ENCODE results near the gene APOC3.
"Not testable (repeated sequence)": the region's sequence is repeated elsewhere in the genome, so short reads cannot be mapped to it uniquely, and the experiment has no call there.

Gene APOC3

GRCh38 chr11:116794851-116795250, 34.9 kb upstream of the APOC3 start:
- no peak for TF ChIP-seq CTCF (IDR thresholded peaks at IDR 0.05)
- no peak for DNase-seq
- no peaks in the 10 kb centered on the region for H3K9me3 ChIP-seq
- no peak overlapping the region for H3K4me3 ChIP-seq
- peaks cover 0 to 3% of the 10 kb centered on the region in 2 donors for H3K27me3 ChIP-seq
- H3K4me1 ChIP-seq = peaks cover 0 to 8% (median 4%) of the 10 kb centered on the region in 4 donors
- no peaks in the 10 kb centered on the region for H3K36me3 ChIP-seq
- no peak overlapping the region for H3K27ac ChIP-seq
- intact Hi-C loops (cut with DNase I; ENCODE audit: low total_unique reads) = loop anchor here (5.0 kb wide), 2 partner anchors 42 to 312 kb away; partner anchors contain the start of gene APOA1

GRCh38 chr11:116796548-116796947, 33.2 kb upstream of the APOC3 start:
- peaks cover 0 to 5% of the 10 kb centered on the region in 2 donors for H3K27me3 ChIP-seq
- peaks cover 0 to 1% (median under 1%) of the 10 kb centered on the region in 4 donors for H3K4me1 ChIP-seq
- no peak for TF ChIP-seq CTCF (IDR thresholded peaks at IDR 0.05)
- intact Hi-C loops (cut with DNase I; ENCODE audit: low total_unique reads) = no loop called here
- no peak overlapping the region for H3K4me3 ChIP-seq
- DNase-seq = no peak
- no peaks in the 10 kb centered on the region for H3K36me3 ChIP-seq
- H3K27ac ChIP-seq = no peak overlapping the region
- no peaks in the 10 kb centered on the region for H3K9me3 ChIP-seq

DNA sequence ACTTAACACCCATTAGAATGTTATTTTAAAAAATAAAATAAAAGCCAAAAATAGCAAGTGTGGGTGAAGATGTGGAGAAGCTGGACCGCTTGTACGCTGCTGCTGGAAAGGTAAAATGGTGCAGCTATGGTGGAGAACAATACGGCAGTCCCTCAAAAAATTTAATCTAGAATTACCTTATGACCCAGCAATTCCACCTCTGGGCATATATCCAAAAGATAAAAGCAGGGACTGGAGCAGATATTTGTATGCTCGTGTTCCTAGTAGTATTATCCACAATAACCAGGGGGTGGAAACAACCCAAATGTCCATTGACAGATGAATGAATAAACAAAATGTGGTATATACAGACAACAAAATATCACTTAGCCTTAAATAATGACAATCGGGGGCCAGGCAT, 31.9 kb upstream of the APOC3 start:
- DNase-seq = no peak
- TF ChIP-seq CTCF (IDR thresholded peaks at IDR 0.05) = no peak
- intact Hi-C loops (cut with DNase I; ENCODE audit: low total_unique reads) = no loop called here

DNA sequence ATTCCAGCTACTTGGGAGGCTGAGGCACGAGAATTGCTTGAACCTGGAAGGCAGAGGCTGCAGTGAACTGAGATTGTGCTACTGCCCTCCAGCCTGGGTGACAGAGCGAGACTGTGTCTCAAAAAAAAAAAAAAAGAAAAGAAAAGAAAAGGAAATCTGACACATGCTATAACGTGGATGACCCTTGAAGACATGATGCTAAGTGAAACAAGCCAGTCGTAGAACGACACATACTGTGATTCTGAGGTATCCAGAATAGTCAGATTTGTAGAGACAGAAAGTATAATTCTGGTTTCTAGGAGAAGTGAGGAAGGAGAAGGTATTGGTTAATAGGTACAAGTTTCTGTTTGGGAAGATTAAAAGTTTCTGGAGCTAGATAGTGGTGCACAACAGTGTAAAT, 31.3 kb upstream of the APOC3 start:
- H3K4me3 ChIP-seq = no peak overlapping the region
- H3K36me3 ChIP-seq = no peaks in the 10 kb centered on the region
- no peaks in the 10 kb centered on the region for H3K9me3 ChIP-seq
- intact Hi-C loops (cut with DNase I; ENCODE audit: low total_unique reads) = no loop called here
- no peak for TF ChIP-seq CTCF (IDR thresholded peaks at IDR 0.05)
- H3K4me1 ChIP-seq = no peaks in the 10 kb centered on the region
- no peak overlapping the region for H3K27ac ChIP-seq
- H3K27me3 ChIP-seq = peaks cover 0 to 13% of the 10 kb centered on the region in 2 donors
- no peak for DNase-seq

More for the DNA sequence above, 31.9 kb upstream of the APOC3 start:
- no peaks in the 10 kb centered on the region for H3K36me3 ChIP-seq
- H3K27me3 ChIP-seq = peaks cover 0 to 13% of the 10 kb centered on the region in 2 donors
- H3K27ac ChIP-seq = no peak overlapping the region
- H3K4me1 ChIP-seq = no peaks in the 10 kb centered on the region
- H3K4me3 ChIP-seq = no peak overlapping the region
- H3K9me3 ChIP-seq = no peaks in the 10 kb centered on the region

GRCh38 chr11:116800610-116801009, 29.1 kb upstream of the APOC3 start:
- no peak overlapping the region for H3K27ac ChIP-seq
- no peaks in the 10 kb centered on the region for H3K36me3 ChIP-seq
- H3K4me3 ChIP-seq = no peak overlapping the region
- peaks cover 0 to 13% of the 10 kb centered on the region in 2 donors for H3K27me3 ChIP-seq
- H3K4me1 ChIP-seq = no peaks in the 10 kb centered on the region
- intact Hi-C loops (cut with DNase I; ENCODE audit: low total_unique reads) = no loop called here
- no peak for TF ChIP-seq CTCF (IDR thresholded peaks at IDR 0.05)
- no peak for DNase-seq
- no peaks in the 10 kb centered on the region for H3K9me3 ChIP-seq

DNA sequence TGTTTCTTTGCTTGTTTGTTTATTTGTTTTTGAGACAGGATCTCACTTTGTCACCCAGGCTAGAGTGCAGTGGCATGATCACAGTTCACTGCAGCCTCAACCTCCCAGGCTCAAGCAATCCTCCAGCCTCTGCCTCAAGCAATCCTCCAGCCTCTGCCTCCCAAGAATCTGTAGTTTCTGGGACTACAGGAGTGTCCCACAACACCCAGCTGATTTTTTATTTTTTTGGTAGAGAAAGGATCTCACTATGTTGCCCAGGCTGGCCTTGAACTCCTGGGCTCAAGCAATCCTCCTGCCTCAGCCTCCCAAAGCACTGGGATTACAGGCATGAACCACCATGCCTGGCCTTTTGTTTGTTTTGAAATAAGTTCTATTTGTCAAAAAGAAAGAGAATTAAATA, 28.0 kb upstream of the APOC3 start:
- DNase-seq; H3K27ac ChIP-seq; H3K36me3 ChIP-seq; H3K9me3 ChIP-seq; H3K4me3 ChIP-seq; intact Hi-C loops (cut with DNase I; ENCODE audit: low total_unique reads); H3K4me1 ChIP-seq: not testable (repeated sequence)
- peaks cover 0 to 13% of the 10 kb centered on the region in 2 donors for H3K27me3 ChIP-seq
